HG02759 (cell line): ENCODE results near the gene EYS.

Experiments used
- ATAC-seq: cut with Tn5 transposase; IDR thresholded peaks from one replicate; pipeline ENCODE4 v1.9.1; 2021; ENCODE audit warnings: mild to moderate bottlenecking, moderate library complexity; ENCODE audit not compliant: unreplicated experiment

The EYS gene

DNA sequence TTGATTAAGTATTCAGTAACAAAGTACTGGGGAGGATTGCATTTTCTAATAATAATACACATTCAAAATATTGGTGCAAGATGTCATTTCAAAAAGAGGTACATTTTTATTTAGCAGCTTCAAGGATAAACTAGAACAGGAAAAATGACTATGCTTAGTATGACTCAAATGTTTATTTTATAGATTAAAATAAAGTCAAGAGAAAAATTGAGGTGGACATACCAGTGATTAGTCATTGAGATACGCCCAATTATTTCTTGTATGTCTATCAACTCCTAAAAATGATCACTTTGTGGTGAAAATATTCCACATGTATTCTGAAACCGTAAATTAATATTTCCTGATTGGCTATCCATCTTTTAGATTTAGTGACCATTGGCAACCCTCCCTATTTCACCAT, 1974.7 kb downstream of the EYS start:
- no peak for ATAC-seq

DNA sequence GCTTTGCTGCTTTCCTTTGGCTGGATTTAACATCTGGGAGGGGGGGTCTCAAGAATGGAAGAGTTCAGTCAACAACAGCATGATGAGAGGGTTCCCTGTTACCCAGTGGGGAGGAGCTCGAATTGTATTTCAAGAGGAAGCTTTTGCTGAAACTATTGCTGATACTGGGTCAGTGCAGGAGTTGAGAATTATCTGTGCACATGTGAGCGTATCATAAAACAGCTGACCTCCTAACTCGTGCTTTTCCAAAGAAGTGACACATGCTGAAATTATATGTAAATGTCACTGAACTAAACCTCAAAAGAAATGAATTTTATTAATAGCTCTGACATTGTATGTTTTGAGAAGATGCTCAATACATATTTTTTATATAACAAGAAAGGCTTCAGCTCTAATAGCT, 1975.1 kb downstream of the EYS start:
- no peak for ATAC-seq

DNA sequence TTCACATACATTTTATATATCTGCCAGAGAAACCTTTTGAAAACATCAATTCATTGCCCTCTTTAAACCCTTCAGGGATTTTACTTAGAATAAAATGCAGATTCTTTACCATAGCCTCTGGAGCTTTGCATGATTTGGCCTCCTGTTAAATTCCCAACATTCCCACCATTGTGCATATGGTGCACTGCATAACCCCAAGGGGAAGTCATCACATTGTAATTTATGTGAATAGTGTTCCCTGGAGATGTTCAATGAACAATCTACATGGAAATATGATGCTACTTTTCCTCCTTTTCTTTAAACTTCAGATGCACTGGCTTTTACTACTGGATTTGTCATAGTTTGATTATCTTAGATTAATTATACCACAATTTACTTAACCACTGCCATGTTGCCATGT, 1976.7 kb downstream of the EYS start:
- ATAC-seq: no peak

DNA sequence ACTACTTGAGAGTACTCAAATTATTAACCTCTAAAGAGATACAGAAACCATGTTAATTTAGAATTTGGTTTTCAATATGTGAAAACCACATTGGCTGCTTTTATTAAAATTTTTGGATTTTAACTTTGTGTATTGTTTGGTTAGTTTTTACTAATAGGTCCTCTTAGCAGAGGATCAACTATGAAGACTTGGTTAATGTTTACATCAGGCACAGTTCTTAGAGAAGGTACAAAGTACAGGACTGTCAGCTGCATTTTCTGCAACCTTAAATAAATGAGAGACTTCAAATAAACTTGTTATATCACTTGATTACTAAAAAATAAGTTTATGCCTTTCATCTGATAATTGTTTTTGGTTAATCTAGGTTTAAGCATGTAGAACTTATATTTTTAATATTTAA, 1982.3 kb downstream of the EYS start:
- no peak for ATAC-seq

DNA sequence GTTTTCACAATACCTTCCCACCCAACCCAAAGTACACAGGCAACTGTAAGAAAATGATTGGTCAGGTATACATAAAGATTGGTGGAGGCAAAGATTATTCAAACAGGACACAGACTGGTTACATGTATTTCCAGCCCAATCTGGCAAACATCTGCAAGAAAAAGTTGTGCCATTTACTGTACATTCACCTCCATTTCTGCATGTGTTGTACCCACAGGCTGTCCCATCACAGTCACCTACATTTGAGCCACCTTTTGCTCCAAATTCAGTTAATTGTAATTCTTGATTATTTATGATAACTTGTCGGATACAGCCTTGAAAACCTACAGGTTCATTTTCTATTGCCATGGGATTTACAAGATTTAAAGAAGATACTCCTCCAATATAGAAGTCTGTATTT, 1985.8 kb downstream of the EYS start:
- ATAC-seq: no peak

DNA sequence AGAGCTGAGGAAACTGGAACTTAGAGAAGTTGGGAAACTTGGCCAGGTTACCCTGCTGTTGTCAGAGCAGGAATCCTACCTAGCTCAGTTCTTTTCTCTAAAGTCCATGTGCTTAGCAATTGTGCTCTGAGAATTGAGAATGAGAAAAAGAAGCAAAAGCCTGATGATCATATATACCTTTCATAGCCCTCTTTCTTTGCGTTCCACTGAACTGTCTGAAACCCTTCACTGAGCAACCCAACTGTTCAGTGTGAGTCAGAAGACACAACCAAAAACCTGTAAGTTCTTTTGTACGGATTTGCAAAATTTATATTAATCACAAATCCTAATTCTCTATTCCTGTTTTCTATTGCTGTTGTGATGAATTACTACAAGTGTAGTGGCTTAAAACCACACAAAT, 1990.9 kb downstream of the EYS start:
- ATAC-seq: no peak

DNA sequence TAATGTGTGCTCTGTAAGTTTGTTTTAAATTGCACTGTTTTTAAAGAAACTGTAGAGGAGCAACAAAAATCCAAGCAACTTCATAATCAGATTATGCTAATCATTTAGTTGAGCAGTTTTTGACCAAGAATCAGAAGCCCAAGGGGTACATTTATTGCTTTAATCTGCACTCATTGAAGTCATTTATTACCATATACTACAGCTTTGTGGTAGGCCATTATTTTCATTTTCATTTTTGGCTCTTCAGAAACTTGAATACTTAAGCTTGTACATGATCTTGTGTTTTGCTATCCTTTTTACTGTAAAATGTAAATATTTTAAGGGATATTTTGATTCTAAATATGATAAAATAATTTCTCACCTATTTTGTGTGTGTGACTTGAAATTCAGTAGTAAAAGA, 1992.9 kb downstream of the EYS start:
- no peak for ATAC-seq

DNA sequence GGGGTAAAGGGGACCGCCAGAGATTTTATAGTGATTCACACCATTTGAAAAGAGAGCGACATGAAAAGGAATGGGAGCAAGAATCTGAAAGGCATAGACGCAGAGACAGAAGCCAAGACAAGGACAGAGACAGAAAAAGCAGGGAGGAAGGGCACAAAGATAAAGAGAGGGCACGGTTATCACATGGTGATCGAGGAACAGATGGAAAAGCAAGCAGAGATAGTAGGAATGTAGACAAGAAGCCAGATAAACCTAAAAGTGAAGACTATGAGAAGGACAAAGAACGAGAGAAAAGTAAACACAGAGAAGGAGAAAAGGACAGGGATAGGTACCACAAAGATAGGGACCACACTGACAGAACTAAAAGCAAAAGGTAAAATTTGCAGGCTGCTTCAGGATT, 1993.7 kb downstream of the EYS start:
- ATAC-seq: no peak

DNA sequence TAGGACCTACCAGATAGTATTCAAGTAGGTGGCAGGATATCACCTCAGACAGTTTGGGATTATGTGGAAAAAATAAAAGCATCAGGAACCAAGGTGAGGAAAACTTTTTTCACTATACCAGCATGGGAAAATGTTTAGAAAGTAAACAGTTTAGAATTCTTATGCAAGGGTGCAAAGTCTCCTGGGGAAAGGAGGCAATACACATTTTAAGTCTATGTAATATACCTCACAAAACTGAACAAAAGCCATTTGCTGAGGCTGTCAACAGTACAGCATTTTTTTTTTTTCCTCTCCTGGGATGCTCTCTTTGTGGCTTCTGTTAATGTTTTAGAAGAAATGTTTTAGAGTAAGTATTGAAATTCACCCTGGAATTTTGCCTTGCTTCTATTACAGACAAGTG, 1997.9 kb downstream of the EYS start:
- ATAC-seq: no peak

DNA sequence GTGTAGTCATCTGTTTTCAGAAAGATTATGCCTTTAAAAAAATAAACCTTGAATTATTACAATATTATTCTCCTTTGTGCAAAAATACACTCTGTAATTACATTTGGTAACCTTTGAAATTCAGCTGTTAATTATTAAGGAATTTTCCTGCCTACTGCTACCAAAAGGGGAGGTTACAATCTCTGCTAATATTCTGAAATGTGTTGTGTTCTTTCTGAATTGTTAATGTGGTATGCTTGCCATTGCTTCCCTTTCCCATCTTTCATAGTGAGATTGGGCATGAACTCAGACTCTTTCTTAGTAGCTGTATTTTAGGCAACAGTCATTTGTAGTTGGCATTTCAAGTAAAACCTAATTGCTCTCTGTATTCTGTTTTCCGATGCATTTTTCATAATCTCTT, 1998.4 kb downstream of the EYS start:
- ATAC-seq: no peak

DNA sequence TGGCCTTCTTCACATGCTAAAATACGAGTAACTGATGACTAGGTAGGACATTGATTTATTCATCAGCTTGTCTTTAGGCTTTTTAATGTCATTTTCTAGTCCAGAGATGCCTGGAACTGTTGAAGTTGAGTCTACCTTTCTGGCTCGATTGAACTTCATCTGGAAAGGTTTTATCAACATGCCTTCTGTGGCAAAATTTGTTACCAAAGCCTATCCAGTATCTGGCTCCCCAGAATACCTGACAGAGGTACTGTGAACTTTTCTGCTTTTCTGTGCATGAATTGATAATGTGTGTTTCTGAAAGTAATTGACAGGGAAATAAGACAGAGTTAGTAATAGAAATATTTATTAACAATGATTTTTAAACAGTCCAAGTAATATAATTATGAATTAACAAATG, 2000.4 kb downstream of the EYS start:
- no peak for ATAC-seq

DNA sequence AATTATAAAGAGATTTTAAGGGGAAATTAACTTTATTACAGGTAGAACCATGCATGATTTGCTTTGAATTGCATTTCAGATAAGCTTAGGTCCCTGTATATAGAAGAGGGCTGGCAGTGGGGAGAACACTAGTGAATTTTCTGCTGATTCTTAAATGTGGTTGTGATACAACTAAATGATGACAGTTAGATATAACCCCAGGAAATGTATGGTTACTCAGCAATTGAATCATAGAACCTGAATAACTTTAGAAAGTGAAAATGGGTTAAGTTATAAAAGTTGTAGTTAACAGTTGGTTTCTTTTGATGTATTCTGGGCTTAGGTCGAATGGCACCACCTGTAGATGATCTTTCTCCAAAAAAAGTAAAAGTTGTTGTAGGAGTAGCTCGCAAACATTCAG, 2001.3 kb downstream of the EYS start:
- no peak for ATAC-seq

DNA sequence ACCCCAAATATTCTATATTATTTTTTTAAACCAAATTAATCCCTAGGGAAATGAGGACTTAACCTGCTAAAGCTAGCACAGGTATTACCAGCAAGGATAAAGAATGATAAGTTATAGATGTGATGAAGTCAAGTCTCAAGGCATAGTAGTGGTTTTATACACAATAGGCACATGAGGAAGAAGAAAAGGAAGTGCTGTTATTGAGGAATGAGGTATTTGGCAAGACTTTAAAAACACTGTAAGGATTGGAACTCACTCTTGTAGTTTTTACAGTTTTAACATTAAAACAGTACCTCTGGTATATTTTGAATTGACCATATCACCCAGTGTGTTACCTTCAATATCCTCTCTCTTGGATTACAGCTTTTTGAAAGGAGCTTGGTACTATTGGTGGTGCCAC, 2016.8 kb downstream of the EYS start:
- no peak for ATAC-seq

DNA sequence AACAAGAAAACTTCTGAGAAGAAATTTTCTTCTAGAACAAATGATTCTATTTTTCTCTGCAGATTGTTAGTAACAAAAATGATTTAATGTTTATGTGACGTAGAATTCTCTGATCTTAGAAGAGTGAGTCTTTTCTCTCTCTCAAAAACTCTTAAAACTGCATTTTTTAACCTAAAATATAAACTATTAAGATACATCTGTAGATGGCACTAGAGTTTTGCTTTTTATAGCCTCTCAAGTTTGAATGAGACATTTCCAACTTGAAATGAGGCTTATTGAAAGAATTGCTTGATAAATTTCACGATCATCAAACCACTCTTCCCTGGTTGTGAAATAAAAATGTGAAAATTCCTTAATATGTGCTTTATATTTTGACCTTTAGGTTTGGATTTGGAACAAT, 2017.6 kb downstream of the EYS start:
- no peak for ATAC-seq

DNA sequence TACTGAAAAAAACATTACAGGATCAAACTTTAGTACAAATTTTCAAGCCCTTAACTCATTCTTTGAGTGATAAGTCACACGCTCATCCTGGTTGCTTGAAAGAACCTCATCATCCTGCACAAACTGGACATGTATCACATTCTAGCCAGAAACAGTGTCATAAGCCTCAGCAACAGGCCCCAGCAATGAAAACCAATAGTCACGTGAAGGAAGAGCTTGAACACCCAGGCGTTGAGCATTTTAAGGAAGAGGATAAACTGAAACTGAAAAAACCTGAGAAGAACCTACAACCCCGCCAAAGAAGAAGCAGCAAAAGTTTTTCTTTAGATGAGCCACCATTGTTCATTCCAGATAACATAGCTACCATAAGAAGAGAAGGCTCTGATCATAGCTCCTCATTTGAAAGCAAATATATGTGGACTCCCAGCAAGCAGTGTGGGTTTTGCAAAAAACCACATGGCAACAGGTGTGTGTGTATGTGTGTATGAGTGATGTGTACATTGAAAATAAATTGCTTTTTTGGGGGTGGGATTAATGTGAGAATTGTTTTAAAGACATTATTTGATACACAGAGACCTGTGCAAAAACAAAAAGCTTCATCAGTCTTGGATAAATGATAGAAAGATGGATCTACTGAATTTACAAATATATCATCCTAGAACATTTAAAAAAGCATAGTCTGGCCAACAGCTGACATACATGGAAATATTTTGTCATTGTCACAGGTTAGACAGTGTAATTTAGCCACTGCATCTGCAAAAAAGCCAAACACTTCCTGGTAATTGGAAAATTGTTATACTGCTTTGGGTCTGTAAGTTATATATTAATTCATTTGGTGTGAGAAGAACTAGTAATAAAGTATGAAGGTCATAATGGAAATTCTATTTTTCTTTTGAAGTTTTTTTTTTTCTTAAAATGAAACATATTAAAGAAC, 2021.3 kb downstream of the EYS start:
- peak; percentile 86 for ATAC-seq

DNA sequence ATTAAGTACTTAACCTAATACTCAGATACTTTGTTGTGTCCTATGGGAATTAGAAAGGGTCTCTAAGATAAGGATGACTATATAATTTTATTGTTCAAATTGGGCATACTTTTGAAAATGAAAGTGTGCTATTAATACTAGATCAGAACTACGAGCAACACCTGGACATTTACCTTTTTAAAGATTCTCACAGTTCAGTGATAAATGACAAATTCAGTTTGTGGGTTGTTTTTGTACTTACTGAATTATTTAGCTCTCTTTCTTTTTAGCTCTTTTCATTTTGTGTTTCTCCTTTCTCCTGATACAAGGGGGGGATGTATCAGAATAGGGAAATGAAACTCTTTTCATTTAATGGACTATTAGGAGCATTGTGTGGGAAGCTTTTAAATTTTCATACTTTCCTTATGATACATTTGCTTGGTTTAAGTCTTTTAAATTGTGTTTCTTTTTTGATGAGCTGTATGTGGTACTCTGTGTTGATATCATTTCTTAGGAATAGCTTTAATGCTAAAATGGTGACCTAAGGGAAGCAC, 2023.9 kb downstream of the EYS start:
- ATAC-seq: no peak

DNA sequence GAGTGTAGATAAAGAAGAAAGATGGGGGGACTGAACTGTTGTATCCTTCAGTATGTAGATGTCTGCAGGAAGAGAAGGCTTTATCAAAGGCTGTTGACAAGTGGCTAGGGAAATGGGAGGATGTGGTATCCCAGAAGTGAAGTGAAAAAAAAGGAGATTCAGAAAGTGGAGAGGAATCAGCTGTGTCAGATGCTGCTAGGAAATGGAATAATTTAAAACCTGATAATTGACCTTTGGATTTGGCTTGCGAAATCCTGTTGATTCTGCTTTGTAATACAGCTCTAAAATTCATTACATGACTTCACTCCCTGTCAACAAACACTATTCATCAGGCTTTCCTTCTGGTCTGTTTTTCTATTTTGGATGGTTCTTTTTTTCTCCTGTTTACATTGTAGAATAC, 2029.7 kb downstream of the EYS start:
- no peak for ATAC-seq

DNA sequence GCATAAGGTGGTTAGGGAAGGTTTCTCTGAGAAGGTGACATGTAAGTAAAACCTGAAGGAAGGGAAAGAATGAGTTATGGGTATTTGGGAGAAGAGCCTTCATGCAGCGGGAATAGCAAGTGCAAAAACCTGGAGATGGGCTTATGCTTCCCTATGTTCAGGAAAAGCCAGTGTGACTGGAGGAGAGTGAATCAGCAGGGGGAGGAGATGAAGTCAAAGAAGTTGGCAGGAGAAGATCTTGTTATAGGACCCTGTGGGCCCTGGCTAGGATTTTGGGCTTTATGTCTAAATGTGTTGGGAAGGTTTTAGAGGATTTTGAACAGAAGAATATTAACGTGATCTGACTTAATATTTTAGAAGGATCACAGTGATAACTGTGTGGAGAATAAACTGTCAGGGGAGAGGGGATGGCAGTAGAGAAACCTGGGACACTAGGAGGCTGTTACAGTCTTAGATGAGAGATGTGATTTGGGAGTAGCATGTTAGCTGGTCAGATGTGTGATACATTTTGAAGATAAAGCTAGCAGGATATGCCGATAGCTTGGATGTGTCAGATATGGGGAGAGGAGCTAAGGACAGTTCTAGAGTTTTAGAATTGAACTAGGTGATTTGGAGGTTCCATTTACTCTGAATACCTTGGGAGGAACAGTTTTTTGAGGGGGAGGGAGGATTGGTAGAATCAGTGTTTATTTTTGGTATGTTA, 2030.5 kb downstream of the EYS start:
- ATAC-seq: no peak

DNA sequence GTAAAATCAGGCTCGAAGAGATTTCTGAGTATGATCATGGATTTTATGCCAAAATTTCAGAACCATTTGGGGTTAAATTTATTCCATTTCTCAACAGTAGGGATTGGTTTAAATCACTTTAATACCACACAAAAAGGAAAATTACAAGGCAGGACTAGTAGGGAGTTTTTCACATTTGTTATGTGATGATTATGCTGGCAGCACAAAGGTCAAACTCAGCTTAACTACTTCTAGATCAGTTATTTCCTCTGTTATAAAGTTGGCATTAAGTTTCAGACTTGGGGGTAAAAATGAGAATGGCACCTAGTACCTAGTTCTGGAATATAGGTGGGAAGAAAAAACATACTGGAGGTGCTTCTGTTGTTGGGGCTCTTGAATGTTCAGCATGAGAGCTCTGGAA, 2031.9 kb downstream of the EYS start:
- ATAC-seq: no peak

DNA sequence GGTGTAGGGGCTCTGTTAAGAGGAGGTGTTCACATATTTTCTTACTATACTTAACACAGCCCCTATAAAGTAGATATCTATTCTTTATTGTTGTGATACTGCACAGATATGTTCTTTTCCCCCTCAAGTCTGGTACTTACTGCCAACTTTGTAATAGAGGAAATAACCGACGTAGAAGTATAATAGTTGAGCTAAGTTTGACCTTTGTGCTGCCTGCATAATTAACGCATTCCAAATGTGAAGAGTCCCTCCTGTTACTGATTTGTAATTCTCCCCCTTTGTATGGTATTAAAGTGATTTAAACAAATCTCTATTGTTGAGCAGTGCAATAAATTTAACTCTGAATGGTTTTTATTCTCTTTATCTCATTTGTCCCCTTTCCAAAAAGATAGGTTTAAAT, 2032.4 kb downstream of the EYS start:
- no peak for ATAC-seq

DNA sequence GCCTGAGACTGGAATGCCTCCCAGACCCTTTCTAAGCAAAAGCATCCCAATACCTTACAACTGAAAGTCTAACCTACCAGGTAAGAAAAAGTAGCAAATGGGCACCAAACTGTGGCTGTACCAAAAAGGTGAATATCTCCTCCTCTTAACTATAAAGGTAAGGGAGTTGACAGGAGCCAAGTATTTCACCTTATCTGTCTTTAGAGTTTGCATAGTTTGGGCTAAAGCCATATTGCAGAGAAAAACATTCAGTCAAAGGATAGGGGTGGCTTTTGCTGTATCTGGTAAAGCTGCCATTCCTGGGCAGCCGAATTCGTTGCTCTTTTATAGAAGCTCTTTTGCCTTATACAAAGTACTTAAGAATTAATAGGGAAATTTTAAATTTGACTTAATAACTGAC, 2033.3 kb downstream of the EYS start:
- ATAC-seq: no peak

DNA sequence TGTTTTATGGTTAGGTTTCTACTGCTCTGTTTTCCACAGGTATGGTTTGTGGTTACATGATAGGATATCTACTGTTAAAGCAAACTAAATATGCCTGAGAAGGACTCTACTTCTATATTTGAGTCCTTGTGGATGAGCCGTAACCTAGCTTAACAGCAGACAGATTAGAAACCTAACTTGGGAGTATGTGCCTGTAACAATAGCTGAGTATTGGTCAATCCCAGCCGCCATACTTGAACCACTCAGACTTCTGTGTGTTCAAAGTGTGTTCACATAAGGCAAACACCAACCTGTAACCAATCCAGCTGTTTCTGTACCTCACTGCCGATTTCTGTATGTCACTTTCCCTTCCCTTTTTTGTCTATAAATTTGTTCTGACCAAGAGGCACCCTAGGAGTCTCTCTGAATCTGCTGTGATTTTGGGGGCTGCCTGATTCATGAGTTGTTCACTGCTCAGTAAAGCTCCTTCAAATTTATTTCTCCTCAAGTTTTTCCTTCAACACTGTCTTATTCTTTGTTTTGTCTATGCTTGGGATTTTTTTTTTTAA, 2034.4 kb downstream of the EYS start:
- peak; percentile 49 for ATAC-seq
